Chondrocyte (in vitro differentiated cells): ENCODE results near the gene ATG13. TPM values are rescaled to one million over a fixed set of nuclear protein-coding genes. Genes with fewer than 3 reads are reported as not detected.
A peak's percentile ranks its signal among the peaks of the same experiment; 100 is the strongest.

Experiments used
- DNase-seq: peaks from one replicate; pipeline ENCODE4 v3.0.0; 2021; ENCODE audit warnings: mixed read lengths, low spot score
- H3K27ac Mint-ChIP-seq: one replicate; pipeline ENCODE4 v1.8.0; 2021; ENCODE audit warnings: mild to moderate bottlenecking, moderate library complexity, mixed read lengths; ENCODE audit not compliant: unreplicated experiment
- H3K27me3 Mint-ChIP-seq: 2 replicates; pipeline ENCODE4 v1.8.0; 2021; ENCODE audit warnings: low read depth, mixed read lengths
- H3K36me3 Mint-ChIP-seq: 2 replicates; pipeline ENCODE4 v1.8.0; 2021; ENCODE audit warnings: low read depth, mixed read lengths
- H3K4me1 Mint-ChIP-seq: 2 replicates; pipeline ENCODE4 v1.8.0; 2021; ENCODE audit warnings: low read depth, mild to moderate bottlenecking, mixed read lengths
- H3K4me3 Mint-ChIP-seq: one replicate; pipeline ENCODE4 v1.8.0; 2021; ENCODE audit warnings: mild to moderate bottlenecking, moderate library complexity, mixed read lengths; ENCODE audit not compliant: unreplicated experiment
- H3K9me3 Mint-ChIP-seq: 2 replicates; pipeline ENCODE4 v1.8.0; 2021; ENCODE audit warnings: low read depth, mixed read lengths
- total RNA-seq: library from RNA; stranded (reverse); gene quantifications from 3 replicates; pipeline ENCODE4 v1.2.1, GENCODE V29; 2021
- TF ChIP-seq, protein P1 (sequence below): fragments of 200-600 bp; sonication (generic); IDR thresholded peaks from 2 replicates; pipeline ENCODE4 v1.5.0; 2021; ENCODE audit warnings: antibody characterized with exemption, mild to moderate bottlenecking, moderate library complexity

ATG13 gene
- total RNA-seq, 1 donor from 2014 or later, result 67.1 TPM

DNA sequence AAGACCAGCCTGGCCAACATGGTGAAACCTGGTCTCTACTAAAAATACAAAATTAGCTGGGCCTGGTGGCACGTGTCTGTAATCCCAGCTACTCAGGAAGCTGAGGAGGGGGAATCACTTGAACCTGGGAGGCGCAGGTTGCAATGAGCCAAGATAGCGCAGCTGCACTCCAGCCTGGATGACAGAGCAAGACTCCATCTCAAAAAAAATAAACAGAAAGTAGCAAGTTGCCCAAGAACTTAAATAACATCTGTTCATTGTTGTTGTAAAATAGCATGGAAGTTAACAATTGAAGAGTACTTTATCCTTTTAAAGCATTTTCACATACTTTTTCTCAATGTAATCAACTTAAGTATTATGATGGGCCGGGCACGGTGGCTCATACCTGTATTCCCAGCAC lies 29.2 kb upstream of the ATG13 start:
- H3K4me1 Mint-ChIP-seq, result peaks cover 36% of the 10 kb centered on the region
- no peaks in the 10 kb centered on the region for H3K9me3 Mint-ChIP-seq
- DNase-seq, result peak; percentile 14

DNA sequence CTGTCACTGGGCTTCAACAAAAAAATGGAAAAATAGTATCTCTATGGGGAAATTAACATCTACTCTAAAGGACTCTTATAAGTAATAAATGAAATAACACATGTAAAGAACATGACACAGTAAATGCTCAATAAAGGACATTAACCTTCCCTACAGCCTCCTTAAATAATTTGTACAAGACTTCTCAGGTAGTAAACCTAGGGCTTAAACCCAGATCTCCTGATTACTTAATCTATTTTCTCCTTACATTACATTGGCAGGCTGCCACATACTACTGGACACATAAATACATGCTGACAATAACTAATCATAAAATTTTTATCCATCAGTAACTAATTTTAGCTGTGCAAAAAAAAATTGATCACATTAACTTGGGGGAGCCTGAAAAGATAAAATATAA lies 28.4 kb upstream of the ATG13 start:
- H3K9me3 Mint-ChIP-seq, result no peaks in the 10 kb centered on the region
- peaks cover 2% of the 10 kb centered on the region for H3K36me3 Mint-ChIP-seq
- H3K27me3 Mint-ChIP-seq, result no peaks in the 10 kb centered on the region
- peaks cover 38% of the 10 kb centered on the region for H3K4me1 Mint-ChIP-seq
- TF ChIP-seq, protein P1, sequence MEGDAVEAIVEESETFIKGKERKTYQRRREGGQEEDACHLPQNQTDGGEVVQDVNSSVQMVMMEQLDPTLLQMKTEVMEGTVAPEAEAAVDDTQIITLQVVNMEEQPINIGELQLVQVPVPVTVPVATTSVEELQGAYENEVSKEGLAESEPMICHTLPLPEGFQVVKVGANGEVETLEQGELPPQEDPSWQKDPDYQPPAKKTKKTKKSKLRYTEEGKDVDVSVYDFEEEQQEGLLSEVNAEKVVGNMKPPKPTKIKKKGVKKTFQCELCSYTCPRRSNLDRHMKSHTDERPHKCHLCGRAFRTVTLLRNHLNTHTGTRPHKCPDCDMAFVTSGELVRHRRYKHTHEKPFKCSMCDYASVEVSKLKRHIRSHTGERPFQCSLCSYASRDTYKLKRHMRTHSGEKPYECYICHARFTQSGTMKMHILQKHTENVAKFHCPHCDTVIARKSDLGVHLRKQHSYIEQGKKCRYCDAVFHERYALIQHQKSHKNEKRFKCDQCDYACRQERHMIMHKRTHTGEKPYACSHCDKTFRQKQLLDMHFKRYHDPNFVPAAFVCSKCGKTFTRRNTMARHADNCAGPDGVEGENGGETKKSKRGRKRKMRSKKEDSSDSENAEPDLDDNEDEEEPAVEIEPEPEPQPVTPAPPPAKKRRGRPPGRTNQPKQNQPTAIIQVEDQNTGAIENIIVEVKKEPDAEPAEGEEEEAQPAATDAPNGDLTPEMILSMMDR, result no peak
- H3K4me3 Mint-ChIP-seq, result no peak overlapping the region
- H3K27ac Mint-ChIP-seq, result no peak overlapping the region
- DNase-seq, result no peak

More for the DNA sequence above, 29.2 kb upstream of the ATG13 start:
- TF ChIP-seq, protein P1, result no peak
- Mint-ChIP-seq H3K4me3 (no peak overlapping the region), H3K27ac (no peak overlapping the region), H3K27me3 (no peaks in the 10 kb centered on the region), H3K36me3 (peaks cover 2% of the 10 kb centered on the region)

DNA sequence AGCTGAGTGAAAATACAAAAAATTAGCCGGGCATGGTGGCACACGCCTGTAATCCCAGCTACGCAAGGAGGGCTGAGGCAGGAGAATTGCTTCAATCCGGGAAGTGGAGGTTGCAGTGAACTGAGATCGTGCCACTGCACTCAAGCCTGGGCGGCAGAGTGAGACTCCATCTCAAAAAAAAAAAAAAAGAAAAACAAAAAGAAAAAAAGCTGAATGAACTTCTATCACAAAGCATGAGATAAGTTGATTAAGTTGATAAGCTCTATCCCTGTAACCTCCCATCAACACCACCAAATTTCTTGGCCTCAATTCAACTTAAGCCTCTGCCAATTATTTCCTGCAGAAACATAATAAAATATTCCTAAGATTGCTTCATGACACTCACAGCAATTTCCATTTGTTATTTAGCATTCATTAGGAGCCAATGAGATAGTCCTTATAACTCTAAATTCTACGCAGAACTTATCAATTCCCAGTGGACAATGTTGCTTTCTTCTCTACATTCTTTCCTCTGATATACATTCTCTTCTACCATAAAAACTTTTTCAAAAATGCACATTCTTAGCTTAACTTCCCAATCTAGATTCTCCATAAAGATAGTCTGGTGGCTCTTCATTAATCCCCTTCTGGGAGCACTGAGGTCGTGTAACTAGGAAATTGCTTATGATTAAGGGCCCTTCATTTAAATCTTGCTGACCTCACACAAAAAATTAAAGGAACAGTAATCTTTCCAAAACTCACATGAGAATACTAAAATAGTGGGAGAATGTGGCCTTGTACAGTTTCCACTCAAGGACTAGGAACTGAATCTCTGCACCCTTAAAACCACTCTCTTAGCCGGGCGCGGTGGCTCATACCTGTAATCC lies 26.4 kb upstream of the ATG13 start:
- peaks cover 44% of the 10 kb centered on the region for H3K4me1 Mint-ChIP-seq
- peak overlapping the region; percentile 13 for H3K27ac Mint-ChIP-seq
- H3K4me3 Mint-ChIP-seq, result no peak overlapping the region
- DNase-seq, result no peak
- no peaks in the 10 kb centered on the region for H3K9me3 Mint-ChIP-seq
- peaks cover 2% of the 10 kb centered on the region for H3K36me3 Mint-ChIP-seq
- TF ChIP-seq, protein P1, result no peak
- H3K27me3 Mint-ChIP-seq, result no peaks in the 10 kb centered on the region

DNA sequence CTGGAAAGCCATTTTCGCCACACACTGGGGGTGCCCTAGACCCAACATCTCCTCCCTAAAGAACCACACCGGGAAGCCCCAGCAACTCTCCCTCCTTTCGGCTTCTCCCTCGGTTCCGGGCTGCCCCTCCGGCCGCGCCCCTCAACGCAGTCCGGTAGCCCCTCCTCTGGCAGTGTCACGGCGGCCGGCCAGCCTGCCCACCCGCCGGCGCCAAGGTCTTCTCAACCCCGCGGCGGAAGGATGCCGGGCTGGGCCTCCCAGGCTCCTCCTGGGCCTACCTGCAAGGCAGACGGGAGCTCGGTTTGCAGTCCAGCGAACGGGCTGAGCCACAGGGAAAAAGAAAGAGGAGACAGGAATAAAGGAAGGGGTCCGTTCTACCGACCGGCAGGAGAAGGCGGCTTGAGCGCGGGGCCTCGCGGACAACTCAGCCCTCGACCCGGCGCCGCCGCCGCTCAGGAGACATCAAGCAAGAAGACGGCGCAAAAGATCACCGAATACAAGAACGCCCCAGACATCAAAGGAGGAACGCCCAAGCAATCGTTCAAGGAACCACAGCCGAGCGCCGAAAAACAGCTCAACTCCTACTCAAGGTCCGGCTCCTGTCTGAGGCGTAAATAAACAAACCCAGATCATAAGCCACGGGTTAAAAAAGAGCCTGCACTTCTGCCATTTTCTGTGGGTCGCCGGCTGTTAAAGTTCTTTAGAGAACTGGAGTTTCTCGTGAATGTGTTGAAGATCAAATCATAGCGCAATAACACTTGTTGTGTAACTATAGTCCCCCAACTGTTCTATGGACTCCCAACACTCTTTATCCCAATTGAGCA lies 23.6 kb upstream of the ATG13 start, which contains the start of gene AMBRA1:
Gene AMBRA1 (minus strand): TSS at position 474 of the 824 bp plus-strand sequence. CDS start 45,643 bp downstream, outside the sequence.
- peak within 1 kb of the TSS; percentile 96 for H3K27ac Mint-ChIP-seq
- H3K4me1 Mint-ChIP-seq, result peaks cover 42% of the 10 kb centered on the region
- H3K27me3 Mint-ChIP-seq, result no peaks in the 10 kb centered on the region
- peak within 1 kb of the TSS; percentile 97 for H3K4me3 Mint-ChIP-seq
- H3K9me3 Mint-ChIP-seq, result no peaks in the 10 kb centered on the region
- no peaks in the 10 kb centered on the region for H3K36me3 Mint-ChIP-seq
- TF ChIP-seq, protein P1, result no peak
- DNase-seq, result peak; percentile 94

DNA sequence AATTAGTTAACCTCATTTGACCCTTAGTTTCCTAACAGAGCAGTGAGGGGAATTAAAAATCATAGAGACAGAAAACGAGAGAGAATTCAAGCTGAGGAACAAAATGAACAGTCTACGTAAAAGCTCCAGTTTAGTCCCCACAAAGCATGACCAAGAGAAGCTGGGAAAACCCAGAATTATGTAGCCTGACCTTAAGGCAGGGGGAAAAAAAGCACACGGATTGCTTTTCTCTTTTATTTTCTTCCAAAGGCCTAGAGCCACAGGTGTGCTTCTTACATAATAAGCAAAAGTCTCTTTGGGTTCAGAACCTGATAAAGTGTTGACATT lies 23.0 kb upstream of the ATG13 start:
- H3K9me3 Mint-ChIP-seq, result no peaks in the 10 kb centered on the region
- H3K27ac Mint-ChIP-seq, result peak overlapping the region; percentile 96
- H3K4me3 Mint-ChIP-seq, result peak overlapping the region; percentile 97
- TF ChIP-seq, protein P1, result no peak
- peaks cover 36% of the 10 kb centered on the region for H3K4me1 Mint-ChIP-seq
- no peak for DNase-seq
- no peaks in the 10 kb centered on the region for H3K36me3 Mint-ChIP-seq
- no peaks in the 10 kb centered on the region for H3K27me3 Mint-ChIP-seq
